Measurements from ENCODE around the gene TYROBP.

- TF ChIP-seq POLR2AphosphoS5 (IDR thresholded peaks at IDR 0.05; ENCODE audit: low read depth, low read length), result no peak
- no peak for TF ChIP-seq MAX (IDR thresholded peaks at IDR 0.05)
- no peak for TF ChIP-seq CTCF (IDR thresholded peaks at IDR 0.05; ENCODE audit: control extremely low read depth in 1 of 3, insufficient read depth in 1 of 3, low read depth in 1 of 3, low read length in 3 of 3)
Observed at GRCh38 chr19:35904311-35905068, 3.6 kb downstream of the TYROBP start.

All from H1 (cell line).